Mesothelial cell of epicardium (in vitro differentiated cells): ENCODE measurements around the gene SET. TPM values are rescaled to one million over a fixed set of nuclear protein-coding genes. Genes with fewer than 3 reads are reported as not detected.

ENCODE experiments used
- DNase-seq, 2 experiments: peaks; one replicate each; pipeline ENCODE4 v3.0.0; 2021; ENCODE audit warnings: low spot score in 2 of 2; ENCODE audit not compliant: unreplicated experiment in 2 of 2
- H3K27ac Mint-ChIP-seq: 2 replicates; pipeline ENCODE4 v1.8.0; 2021; ENCODE audit warnings: mixed read lengths
- H3K27me3 Mint-ChIP-seq: 2 replicates; pipeline ENCODE4 v1.8.0; 2021; ENCODE audit warnings: low read depth, mixed read lengths
- H3K36me3 Mint-ChIP-seq: 2 replicates; pipeline ENCODE4 v1.8.0; 2021; ENCODE audit warnings: mixed read lengths
- H3K4me1 Mint-ChIP-seq: 2 replicates; pipeline ENCODE4 v1.8.0; 2021; ENCODE audit warnings: mixed read lengths
- H3K4me3 Mint-ChIP-seq: 2 replicates; pipeline ENCODE4 v1.8.0; 2021; ENCODE audit warnings: mild to moderate bottlenecking, moderate library complexity, mixed read lengths
- H3K9me3 Mint-ChIP-seq: 2 replicates; pipeline ENCODE4 v1.8.0; 2021; ENCODE audit warnings: mixed read lengths
- total RNA-seq: library from RNA; stranded (reverse); gene quantifications from 3 replicates; pipeline ENCODE4 v1.2.1, GENCODE V29; 2021
- TF ChIP-seq, protein P1 (sequence below): fragments of 200-600 bp; sonication (generic); IDR thresholded peaks from one replicate; pipeline ENCODE4 v1.5.0; 2021; ENCODE audit warnings: antibody characterized with exemption; ENCODE audit not compliant: unreplicated experiment

SET gene
- total RNA-seq, 1 donor from 2014 or later: 471 TPM

DNA sequence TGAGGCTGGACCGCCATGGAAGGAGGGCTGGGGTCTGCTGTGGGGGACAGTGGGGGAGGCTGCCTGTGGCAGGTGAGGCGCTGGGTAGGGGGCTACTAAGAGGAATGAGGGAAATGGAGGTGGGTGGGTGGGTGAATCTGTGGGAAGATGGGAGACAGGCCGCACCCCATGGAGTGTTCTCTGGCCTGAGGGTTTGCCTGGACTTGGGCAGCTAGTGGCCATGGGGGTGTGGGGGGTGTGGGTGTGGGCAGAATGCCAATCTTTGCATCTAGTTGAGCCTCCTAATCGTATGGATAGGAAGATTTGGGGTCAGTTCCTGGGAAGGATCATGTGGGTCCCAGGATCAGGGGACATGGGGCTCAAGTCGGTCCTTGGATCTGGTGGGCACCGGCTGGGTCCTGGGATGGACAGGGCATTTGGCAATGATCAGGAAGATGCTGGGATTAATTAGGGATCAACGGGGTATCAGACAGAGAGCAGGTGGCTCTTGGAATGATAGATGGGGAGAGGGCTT, 34.4 kb downstream of the SET start:
- no peak for DNase-seq
- no peaks in the 10 kb centered on the region for H3K27me3 Mint-ChIP-seq
- H3K4me3 Mint-ChIP-seq: peak overlapping the region; percentile 86
- peak overlapping the region; percentile 65 for H3K27ac Mint-ChIP-seq
- H3K4me1 Mint-ChIP-seq: peaks cover 23% of the 10 kb centered on the region
- no peaks in the 10 kb centered on the region for H3K36me3 Mint-ChIP-seq
- TF ChIP-seq, protein P1, sequence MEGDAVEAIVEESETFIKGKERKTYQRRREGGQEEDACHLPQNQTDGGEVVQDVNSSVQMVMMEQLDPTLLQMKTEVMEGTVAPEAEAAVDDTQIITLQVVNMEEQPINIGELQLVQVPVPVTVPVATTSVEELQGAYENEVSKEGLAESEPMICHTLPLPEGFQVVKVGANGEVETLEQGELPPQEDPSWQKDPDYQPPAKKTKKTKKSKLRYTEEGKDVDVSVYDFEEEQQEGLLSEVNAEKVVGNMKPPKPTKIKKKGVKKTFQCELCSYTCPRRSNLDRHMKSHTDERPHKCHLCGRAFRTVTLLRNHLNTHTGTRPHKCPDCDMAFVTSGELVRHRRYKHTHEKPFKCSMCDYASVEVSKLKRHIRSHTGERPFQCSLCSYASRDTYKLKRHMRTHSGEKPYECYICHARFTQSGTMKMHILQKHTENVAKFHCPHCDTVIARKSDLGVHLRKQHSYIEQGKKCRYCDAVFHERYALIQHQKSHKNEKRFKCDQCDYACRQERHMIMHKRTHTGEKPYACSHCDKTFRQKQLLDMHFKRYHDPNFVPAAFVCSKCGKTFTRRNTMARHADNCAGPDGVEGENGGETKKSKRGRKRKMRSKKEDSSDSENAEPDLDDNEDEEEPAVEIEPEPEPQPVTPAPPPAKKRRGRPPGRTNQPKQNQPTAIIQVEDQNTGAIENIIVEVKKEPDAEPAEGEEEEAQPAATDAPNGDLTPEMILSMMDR: no peak
- H3K9me3 Mint-ChIP-seq: no peaks in the 10 kb centered on the region

DNA sequence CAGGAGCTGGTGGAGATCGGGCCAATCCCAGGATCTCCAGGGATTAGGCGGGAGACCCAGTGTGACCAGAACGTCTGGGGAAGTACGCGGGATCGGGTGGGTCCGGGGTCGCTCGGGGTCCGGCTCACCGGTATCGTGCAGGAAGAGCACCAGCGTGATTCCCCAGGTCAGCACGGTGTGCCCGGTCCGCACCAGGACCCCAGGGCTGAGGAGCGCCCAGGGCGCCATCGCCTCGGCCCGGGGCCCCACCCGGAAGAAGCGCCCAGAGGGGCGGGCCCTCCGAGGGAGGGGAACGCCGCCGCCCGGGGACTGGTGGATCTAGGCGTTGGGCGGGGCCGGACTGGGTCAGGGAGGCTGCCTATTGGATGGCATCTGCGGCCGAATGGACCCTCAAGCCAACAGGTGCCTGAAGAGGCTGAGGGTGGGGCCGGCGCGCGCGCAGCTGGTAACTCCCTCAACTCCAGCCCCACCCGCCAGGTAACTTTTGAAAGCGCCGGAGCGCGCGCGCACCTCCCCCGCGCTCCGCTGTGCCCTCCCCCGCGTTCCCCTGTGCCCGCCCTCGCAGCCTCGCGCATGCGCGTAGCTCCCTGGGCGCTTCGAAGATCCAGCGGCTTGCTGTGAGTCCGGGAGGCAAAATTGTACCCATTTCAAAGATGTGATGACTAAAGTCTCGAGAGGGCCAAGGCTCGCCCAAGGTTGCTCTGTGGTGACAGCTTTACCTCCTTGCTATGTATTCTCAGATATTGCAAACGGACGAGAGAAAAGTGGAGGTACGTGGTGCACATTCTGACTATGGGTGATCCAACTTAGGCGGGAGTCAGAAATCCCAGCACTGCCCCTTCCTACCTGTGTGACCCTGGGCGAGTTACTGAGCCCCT, 35.1 kb downstream of the SET start, which contains the start of gene ZDHHC12:
ZDHHC12 (minus strand) TSS at position 262 of the 878 bp plus-strand sequence; CDS start at position 228, 34 bp downstream.
- Mint-ChIP-seq H3K36me3 (no peaks in the 10 kb centered on the region), H3K27ac (peak within 1 kb of the TSS; percentile 71), H3K4me1 (peaks cover 23% of the 10 kb centered on the region), H3K9me3 (no peaks in the 10 kb centered on the region), H3K27me3 (no peaks in the 10 kb centered on the region), H3K4me3 (peak within 1 kb of the TSS; percentile 86)
- TF ChIP-seq, protein P1: no peak
- DNase-seq: peak; percentile 87 to 93

DNA sequence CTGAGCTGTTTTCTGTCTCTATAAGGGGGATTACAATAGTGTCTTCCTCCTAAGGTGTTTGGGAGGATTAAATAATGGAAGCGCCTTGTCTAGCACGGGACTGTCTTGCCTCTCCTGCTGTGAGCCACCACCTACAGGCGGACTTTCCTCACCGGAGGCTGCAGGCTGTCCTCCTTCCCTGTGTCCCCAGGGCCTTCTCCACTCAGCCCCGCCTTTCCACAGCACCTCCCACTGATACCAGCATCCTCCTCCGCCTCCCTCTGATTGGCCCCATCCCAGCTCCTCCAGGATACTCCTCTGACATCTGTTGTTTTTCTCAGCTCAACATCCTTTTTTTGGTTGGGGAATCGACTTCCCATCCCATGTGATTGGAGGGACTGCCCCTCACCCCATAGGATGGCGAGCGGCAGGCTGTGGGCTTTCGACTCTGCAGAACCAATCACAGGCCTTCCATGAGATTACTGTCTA, 35.8 kb downstream of the SET start:
- no peak overlapping the region for H3K27ac Mint-ChIP-seq

DNA sequence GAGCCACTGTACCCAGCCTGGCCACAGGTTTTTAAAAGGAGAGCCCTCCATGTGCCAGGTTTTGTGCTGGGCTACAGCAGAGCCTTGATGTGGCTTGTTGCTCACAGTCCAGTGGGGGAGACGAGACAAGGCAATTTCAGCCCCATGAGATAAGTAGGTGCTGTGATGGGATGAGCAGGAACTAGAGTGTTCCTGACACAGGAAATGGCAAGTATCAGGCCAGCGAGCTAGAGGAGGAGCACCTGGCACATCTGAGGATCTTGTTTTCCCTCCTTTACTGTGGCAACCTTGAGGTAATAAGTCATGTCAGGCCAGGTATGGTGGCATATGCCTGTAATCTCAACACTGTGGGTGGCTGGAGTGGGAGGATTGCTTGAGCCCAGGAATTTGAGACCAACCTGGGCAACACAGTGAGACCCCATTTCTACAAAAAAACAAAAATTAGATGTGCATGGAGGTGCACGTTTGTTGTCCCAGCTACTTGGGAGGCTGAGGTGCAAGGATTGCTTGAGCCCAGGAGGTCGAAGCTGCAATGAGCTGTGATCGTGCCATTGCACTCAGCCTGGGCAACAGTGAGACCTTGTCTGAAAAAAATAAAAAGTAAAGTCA, 38.7 kb downstream of the SET start:
- Mint-ChIP-seq H3K27ac (no peak overlapping the region), H3K4me3 (no peak overlapping the region), H3K27me3 (no peaks in the 10 kb centered on the region), H3K36me3 (no peaks in the 10 kb centered on the region), H3K4me1 (peaks cover 18% of the 10 kb centered on the region), H3K9me3 (no peaks in the 10 kb centered on the region)
- DNase-seq: no peak
- TF ChIP-seq, protein P1: no peak

More for the DNA sequence above, 35.8 kb downstream of the SET start:
- DNase-seq: no peak
- H3K36me3 Mint-ChIP-seq: no peaks in the 10 kb centered on the region
- H3K4me3 Mint-ChIP-seq: peak overlapping the region; percentile 86
- H3K9me3 Mint-ChIP-seq: no peaks in the 10 kb centered on the region
- no peaks in the 10 kb centered on the region for H3K27me3 Mint-ChIP-seq
- H3K4me1 Mint-ChIP-seq: peaks cover 23% of the 10 kb centered on the region
- TF ChIP-seq, protein P1: no peak

DNA sequence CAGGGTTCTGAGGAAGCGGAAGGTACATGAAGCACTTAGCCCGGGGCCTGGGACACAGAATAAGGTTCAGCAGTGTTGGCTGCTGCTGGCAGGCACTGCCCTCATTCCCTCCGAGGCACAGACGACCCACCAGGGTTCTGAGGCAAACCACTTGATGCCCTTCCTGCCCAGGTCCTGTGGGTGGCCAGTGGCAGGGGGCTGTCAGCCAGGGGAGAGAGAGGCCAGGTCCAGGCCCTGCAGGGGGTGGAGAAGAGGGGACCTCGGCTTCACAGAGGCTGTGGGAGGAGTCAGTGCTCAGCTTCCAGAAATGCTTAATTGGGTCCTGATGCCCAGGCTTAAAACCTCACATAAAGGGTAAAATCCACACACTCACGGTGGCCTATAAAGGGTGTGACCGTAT, 39.3 kb downstream of the SET start:
- Mint-ChIP-seq H3K9me3 (no peaks in the 10 kb centered on the region), H3K36me3 (no peaks in the 10 kb centered on the region), H3K27me3 (no peaks in the 10 kb centered on the region), H3K4me1 (peaks cover 15% of the 10 kb centered on the region), H3K4me3 (no peak overlapping the region), H3K27ac (no peak overlapping the region)
- TF ChIP-seq, protein P1: no peak
- DNase-seq: no peak
